CD4-positive, alpha-beta T cell treated with Interleukin-4 for 4 hours (primary cell): ENCODE results near the gene MYRF.

Experiments used
- DNase-seq: peaks from one replicate; pipeline ENCODE4 v3.0.0-alpha.2; 2020

MYRF gene

DNA sequence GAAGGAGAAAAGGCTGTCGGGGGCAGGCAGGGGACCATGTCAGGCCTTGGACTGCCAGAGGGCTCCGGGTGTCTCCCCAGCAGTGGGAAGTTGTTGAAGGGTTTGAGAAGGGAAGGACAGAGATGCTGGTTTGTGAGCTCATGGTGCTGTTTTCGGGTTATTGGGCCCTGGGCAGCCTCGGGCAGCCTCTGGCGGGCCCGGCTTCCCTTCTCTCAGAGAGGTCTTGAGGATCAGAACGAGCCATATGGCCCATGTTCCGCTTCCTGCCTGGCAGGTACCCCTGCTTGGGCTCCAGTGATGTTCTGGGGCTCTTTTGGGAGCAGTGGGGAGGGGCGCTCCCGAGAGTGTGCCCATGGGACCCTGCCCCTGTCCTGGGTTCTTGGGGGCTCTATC lies 9.8 kb downstream of the MYRF start:
- DNase-seq, result no peak

DNA sequence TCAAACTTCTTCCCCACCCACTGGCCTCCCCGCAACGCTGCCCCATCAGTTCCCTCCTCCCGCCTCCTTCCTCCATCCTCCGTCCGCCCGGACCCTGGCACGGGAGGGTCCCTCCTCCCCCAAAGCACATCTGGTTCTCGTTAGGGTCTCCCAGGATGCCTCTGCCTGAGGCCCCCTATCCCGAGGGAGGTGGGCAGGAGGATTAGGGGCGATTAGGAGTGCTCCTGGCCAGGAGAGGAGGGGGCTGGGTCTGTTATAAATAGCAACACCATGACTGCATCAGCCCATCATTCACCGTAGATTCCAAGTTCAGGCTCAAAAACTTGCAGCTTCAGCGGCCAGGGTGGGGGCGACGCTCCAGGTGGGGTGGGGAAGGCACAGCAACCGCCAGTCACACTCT lies 10.4 kb downstream of the MYRF start:
- no peak for DNase-seq

- no peak for DNase-seq
Observed at GRCh38 chr11:61763930-61764605, 11.6 kb downstream of the MYRF start.

DNA sequence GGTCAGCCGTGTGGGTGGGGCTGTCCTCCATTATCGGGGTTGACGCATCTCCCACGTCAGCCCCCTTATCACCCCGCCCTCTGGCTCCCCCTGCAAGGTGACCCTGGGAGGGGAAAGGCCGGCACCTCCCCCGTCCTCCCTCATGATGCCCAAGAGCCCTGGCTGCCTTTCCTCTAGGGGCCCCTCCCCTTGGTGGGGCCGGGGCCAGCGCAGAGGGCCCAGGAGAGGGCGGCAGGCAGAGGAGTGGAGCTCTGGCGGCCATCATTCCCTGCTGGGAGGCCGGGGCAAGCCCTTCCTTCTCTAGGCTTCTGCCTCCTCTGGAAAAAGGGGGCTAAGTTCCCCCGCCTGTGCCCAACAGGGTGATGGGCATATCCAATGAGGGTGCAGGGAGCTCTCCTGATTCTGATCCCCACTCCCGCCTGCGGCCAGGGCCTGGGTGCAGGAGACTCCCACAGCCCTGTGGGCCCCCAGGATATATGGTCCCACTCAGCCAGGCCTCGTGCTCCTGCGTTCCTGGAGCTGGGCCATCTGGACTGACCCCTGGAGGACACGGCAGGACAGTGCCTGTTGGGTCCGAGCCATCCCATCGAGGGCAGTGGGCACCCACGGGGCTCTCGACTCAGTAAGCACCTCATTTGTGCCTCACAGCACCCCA lies 12.3 kb downstream of the MYRF start:
- no peak for DNase-seq

DNA sequence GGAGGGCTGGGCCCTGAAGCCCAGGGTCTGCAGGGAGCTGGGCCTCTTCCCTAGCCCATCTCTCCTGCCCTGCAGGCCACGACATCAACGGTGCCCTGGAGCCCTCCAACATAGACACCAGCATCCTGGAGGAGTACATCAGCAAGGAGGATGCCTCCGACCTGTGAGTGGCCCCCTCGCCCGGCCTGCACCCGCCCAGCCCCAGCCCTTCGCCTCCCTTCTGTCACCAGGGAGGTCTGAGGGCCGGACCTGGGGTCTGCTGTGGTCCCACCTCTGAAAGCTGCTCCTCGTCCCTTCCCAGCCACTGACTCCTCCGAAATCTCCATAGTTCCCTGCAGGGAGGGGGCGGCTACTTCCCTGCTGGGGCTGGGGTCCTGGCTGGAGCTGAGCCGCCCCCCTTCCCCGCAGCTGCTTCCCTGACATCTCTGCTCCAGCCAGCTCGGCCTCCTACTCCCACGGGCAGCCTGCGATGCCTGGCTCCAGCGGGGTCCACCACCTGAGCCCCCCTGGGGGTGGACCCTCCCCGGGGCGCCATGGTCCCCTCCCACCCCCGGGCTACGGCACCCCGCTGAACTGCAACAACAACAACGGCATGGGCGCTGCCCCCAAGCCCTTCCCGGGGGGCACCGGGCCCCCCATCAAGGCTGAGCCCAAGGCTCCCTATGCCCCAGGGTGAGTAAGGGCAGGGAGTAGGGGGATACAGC lies 13.3 kb downstream of the MYRF start:
- DNase-seq, result no peak

GRCh38 chr11:61766353-61766841 lies 14.0 kb downstream of the MYRF start:
- DNase-seq, result no peak

- no peak for DNase-seq
Observed at GRCh38 chr11:61768376-61769076, 16.1 kb downstream of the MYRF start.

DNA sequence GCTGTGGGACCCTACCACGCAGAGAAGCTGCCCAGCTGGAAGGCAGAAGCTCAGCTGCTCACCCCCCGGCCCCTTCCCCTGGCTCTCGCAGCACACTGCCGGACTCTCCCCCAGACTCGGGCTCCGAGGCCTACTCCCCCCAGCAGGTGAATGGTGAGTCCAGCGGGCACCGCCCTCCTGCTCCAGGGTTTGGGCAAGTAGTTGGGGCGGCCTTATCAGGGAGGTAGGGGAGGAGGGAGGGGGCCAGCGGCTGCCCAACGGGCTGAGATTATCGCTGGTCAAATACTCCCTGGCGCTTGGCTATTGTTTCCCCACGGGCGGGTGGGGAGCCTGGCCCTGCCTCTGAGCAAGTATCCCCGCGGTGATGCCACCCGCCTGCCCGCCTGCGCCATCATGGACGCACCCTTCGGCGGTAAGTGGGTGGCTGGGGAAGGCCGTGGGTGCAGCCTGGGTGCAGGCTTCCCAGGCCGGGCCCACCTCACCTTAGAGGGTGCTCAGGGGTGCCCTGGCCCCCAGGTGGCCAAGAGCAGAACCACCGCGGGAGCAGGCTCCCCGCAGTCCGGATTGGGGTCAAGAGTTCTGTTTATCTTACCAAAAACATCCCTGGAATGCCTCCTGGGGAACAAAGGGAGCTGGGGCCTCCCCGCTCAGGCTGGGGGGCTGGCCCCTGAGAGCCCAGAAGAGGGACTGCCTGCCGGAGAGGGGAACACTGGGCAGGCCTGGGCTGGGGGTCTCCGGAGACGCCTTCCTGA lies 16.9 kb downstream of the MYRF start:
- no peak for DNase-seq

- DNase-seq, result no peak
Observed at GRCh38 chr11:61769946-61770683, 17.7 kb downstream of the MYRF start.

DNA sequence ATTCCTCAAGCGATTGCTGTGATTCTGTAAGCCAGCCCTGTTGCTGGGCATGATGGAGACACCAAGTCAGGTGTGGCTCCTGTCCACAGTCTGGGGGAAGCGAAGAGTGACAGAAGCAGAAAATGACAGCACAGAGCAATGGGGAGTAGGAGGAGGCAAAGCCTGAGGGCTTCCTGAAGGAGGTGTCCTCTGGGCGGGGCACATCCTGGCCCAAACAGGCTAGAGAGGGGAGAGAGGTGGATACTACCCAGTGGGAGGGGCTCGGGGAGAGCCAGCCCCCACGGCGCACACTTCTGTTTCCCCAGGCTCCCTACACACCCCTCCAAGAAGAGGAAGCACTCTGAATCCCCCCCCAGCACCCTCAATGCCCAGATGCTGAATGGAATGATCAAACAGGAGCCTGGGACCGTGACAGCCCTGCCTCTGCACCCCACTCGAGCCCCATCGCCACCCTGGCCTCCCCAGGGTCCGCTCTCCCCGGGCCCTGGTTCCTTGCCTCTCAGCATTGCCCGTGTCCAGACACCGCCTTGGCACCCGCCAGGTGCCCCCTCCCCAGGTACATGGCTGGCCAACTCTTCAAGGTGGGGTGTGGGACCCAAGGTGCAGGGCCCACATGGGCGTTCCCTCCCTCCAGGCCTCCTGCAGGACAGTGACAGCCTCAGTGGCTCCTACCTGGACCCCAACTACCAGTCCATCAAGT lies 18.9 kb downstream of the MYRF start:
- DNase-seq, result no peak

- DNase-seq, result no peak
Observed at GRCh38 chr11:61771985-61772455, 19.6 kb downstream of the MYRF start.

DNA sequence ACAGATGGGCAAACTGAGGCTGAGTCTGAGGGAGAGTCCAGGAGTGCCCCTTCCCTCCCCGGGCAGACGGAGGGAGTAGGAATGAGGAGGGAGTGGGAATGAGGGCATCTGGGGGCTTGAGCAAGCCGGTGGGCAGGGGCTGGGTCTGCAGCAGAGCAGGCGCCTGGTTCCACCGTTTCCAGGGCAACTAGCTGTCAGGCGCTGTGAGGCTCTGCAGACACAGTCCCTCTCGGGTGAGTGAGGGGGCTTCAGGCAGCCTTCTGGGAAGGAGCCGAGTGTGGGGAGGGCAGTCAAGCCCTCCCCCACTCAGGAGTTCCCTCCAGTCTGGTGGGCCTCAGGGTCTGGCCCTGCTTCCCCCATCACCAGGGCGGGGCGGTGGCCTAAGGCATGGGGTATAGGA lies 20.9 kb downstream of the MYRF start:
- DNase-seq, result no peak

DNA sequence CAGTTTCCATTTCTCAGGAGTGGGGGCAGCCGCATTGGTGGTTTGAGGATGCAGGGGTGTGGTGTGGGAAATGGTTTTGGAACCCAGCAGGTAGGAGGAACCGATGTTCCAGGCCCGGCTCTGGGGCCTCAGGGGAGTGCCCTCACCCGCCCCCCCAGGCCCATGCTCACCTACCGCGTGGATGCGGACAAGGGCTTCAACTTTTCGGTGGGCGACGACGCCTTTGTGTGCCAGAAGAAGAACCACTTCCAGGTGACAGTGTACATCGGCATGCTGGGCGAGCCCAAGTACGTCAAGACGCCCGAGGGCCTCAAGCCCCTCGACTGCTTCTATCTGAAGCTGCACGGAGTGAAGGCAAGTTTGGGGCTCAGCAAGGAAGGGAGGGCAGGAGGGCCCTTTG lies 21.4 kb downstream of the MYRF start:
- DNase-seq, result no peak

DNA sequence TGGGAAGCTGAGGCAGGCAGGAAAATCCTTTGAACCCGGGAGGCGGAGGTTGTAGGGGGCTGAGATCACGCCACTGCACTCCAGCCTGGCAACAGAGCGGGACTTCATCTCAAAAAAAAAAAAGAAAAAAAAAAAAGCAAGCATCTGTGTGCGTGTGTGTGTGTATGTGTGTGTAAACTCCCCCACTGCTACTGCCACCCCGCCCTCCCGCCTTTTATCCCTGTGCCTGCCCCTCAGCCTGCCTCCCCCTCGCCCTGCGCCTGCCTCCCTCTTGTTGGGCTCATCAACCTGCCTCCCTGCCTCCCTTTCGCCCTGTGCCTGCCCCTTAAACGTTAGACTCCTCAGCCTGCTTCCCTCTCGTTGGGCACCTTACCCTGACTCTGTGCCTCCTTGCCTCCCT lies 22.0 kb downstream of the MYRF start:
- no peak for DNase-seq

DNA sequence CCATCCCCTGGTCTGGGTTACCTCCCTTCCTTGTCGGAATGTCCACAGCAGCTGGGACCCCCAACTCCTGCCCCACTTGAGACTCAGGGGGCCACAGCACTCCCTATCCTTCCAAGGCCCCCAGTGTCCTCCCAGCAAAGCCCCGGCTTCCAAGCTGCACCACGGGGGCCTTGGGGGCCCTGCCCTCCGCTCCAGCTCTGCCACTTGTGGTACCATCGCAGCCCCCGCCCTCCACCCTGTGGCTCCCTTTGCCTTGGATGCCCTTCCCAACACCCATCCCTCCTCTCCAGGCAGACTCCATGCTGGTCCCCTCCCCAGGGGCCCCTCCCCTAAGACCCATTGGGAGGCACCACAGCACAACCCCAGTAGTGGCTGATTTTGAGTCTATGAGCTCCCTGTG lies 22.7 kb downstream of the MYRF start:
- DNase-seq, result no peak

- peak; percentile 29 for DNase-seq
Observed at GRCh38 chr11:61775606-61776554, 23.4 kb downstream of the MYRF start.

GRCh38 chr11:61776561-61777075 lies 24.2 kb downstream of the MYRF start:
- DNase-seq, result peak; percentile 31

GRCh38 chr11:61777234-61778090 lies 25.0 kb downstream of the MYRF start:
- DNase-seq, result peak; percentile 53
